K562 (cell line): Measurements from ENCODE around the gene MTHFSD. TPM values are rescaled to one million over a fixed set of nuclear protein-coding genes. Genes with fewer than 3 reads are reported as not detected.

Experiments
- ATAC-seq: fragments of 200-7000 bp; cut with Tn5 transposase; 3 replicates; pipeline ENCODE4 v1.9.1; 2020; ENCODE audit warnings: moderate library complexity
- BruUV-seq: library from RNA; stranded (reverse); fragments of 400-500 nt; replicated peaks from 2 replicates; lab custom pipeline; 2021; lab: Mats Ljungman, UMichigan
- CTCF ChIA-PET: fragments of 300-600 bp; formaldehyde crosslinking; extraction: SDS; loops from one replicate; lab custom pipeline; 2021; ENCODE audit warnings: low intra/inter-chr PET ratio; lab: Yijun Ruan, JAX
- POLR2A ChIA-PET: fragments of 300-600, 350-650 bp; sonication (Branson Sonifier 250); formaldehyde crosslinking; extraction: SDS; loops from one replicate; lab custom pipeline; 2021; ENCODE audit warnings: antibody characterized with exemption, inconsistent platforms; lab: Yijun Ruan, JAX
- DNase-seq, 4 experiments: peaks; one replicate each; pipeline versions ENCODE4 v3.0.0 to v3.0.0-alpha.2; 2011 to 2018; ENCODE audit warnings: low spot score in 3 of 4, mixed read lengths in 3 of 4; ENCODE audit errors: extremely low read depth in 1 of 4
- FAIRE-seq: peaks from 2 replicates; lab custom pipeline; 2011; peaks lifted over from hg19 to GRCh38; lab: Jason Lieb, UNC
- H2AFZ ChIP-seq: 2 replicates; pipeline ENCODE4 v1.6.0; 2011; ENCODE audit warnings: low read depth, low read length, control low read depth, inconsistent platforms
- H3K27ac ChIP-seq: fragments of 200-600 bp; 3 replicates; pipeline ENCODE4 v1.8.0; 2011; ENCODE audit warnings: low read depth, mild to moderate bottlenecking, control low read depth, inconsistent platforms, low read length, moderate library complexity, mixed read lengths; ENCODE audit errors: extremely low read depth
- H3K27me3 ChIP-seq, 2 experiments: fragments of 300-600 bp in 1 of 2; 2 replicates in 1 of 2; 3 replicates in 1 of 2; pipeline versions ENCODE4 v1.6.0 to v1.8.0; 2011; ENCODE audit warnings: inconsistent platforms in 2 of 2, low read length in 2 of 2, mild to moderate bottlenecking in 1 of 2, mixed read lengths in 1 of 2, moderate library complexity in 1 of 2; ENCODE audit not compliant: control insufficient read depth in 2 of 2, insufficient read depth in 2 of 2
- H3K36me3 ChIP-seq: fragments of 300-600 bp; 3 replicates; pipeline ENCODE4 v1.8.0; 2011; ENCODE audit warnings: mild to moderate bottlenecking, low read length, inconsistent platforms; ENCODE audit not compliant: control insufficient read depth, insufficient read depth
- H3K4me1 ChIP-seq, 2 experiments: fragments of 200-600 bp in 1 of 2; replicated peaks in 1 of 2; 2 replicates in 1 of 2; 3 replicates in 1 of 2; pipeline versions ENCODE4 v1.5.1 to v1.8.0; 2011; ENCODE audit warnings: inconsistent platforms in 2 of 2, low read length in 2 of 2, mild to moderate bottlenecking in 1 of 2, mixed read lengths in 1 of 2, moderate library complexity in 1 of 2; ENCODE audit not compliant: control insufficient read depth in 2 of 2, insufficient read depth in 2 of 2
- H3K4me2 ChIP-seq: 2 replicates; pipeline ENCODE4 v1.6.1; 2011; ENCODE audit warnings: low read length, control low read depth, inconsistent platforms, mixed read lengths; ENCODE audit not compliant: insufficient read depth
- H3K4me3 ChIP-seq: fragments of 200-600 bp; sonication (generic), shearing (Covaris generic); 2 replicates; pipeline ENCODE4 v1.5.1; 2016; ENCODE audit warnings: control low read depth, inconsistent platforms
- H3K79me2 ChIP-seq: fragments of 200-600 bp; 3 replicates; pipeline ENCODE4 v1.8.0; 2011; ENCODE audit warnings: low read length, inconsistent platforms; ENCODE audit not compliant: control insufficient read depth, insufficient read depth
- H3K9ac ChIP-seq, 2 experiments: 2 replicates each; pipeline versions ENCODE4 v1.6.0 to v1.6.1; 2011; ENCODE audit warnings: low read depth in 2 of 2, low read length in 2 of 2, control low read depth in 1 of 2, inconsistent platforms in 1 of 2, mild to moderate bottlenecking in 1 of 2, mixed read lengths in 1 of 2; ENCODE audit not compliant: insufficient read depth in 1 of 2
- H3K9me1 ChIP-seq: one replicate; pipeline ENCODE4 v1.6.0; 2011; ENCODE audit warnings: inconsistent platforms, mild to moderate bottlenecking, low read length, moderate library complexity; ENCODE audit not compliant: control insufficient read depth, insufficient read depth
- H3K9me3 ChIP-seq: replicated peaks from 2 replicates; pipeline ENCODE4 v1.5.1; 2011; ENCODE audit warnings: low read depth, low read length, inconsistent platforms; ENCODE audit not compliant: control insufficient read depth, insufficient read depth
- H4K20me1 ChIP-seq: replicated peaks from 2 replicates; pipeline ENCODE4 v1.6.1; 2011; ENCODE audit warnings: low read length, inconsistent platforms, mixed read lengths; ENCODE audit not compliant: control insufficient read depth, insufficient read depth
- MAZ ChIP-seq, 2 experiments: fragments of 450-650 bp in 1 of 2; sonication (generic) in 1 of 2; formaldehyde crosslinking; IDR thresholded peaks in 1 of 2; conservative IDR thresholded peaks in 1 of 2; 2 replicates each; pipeline versions ENCODE4 v1.4.0 to v1.5.0; 2020; ENCODE audit warnings: mild to moderate bottlenecking in 1 of 2, missing genetic modification reagents in 1 of 2
- SMC3 ChIP-seq: conservative IDR thresholded peaks from 2 replicates; pipeline ENCODE4 v1.6.1; 2011; ENCODE audit warnings: low read depth, low read length, improper control_type of control experiment; ENCODE audit not compliant: insufficient read depth
- XRCC5 ChIP-seq: fragments of 200-400 bp; formaldehyde crosslinking; IDR thresholded peaks from 2 replicates; pipeline ENCODE4 v1.6.1; 2017; ENCODE audit warnings: low read depth, mild to moderate bottlenecking, low read length
- ZHX1 ChIP-seq: fragments of 150-350 bp; conservative IDR thresholded peaks from 2 replicates; pipeline ENCODE4 v1.6.1; 2014; ENCODE audit warnings: low read length
- ZNF224 ChIP-seq: sonication (generic); formaldehyde crosslinking; IDR thresholded peaks from 2 replicates; pipeline ENCODE4 v1.8.0; 2022; ENCODE audit warnings: mild to moderate bottlenecking, missing genetic modification reagents
- WGBS: fragments of 100-300 bp; shearing (Covaris generic); methylation state at CpG from one replicate; pipeline ENCODE4 v1.1.6; 2016; ENCODE audit warnings: low coverage, mixed read lengths; ENCODE audit not compliant: insufficient coverage; ENCODE audit errors: missing lambda C conversion rate; 5-methylcytosine and 5-hydroxymethylcytosine counted together
- in situ Hi-C: fragments of 300-500 bp; cut with MboI; formaldehyde crosslinking; loops from 4 replicates; pipeline ENCODE4 v1.15.0; 2018; ENCODE audit warnings: inconsistent platforms, mixed read lengths
- intact Hi-C: fragments of 100-400 bp; cut with micrococcal nuclease; formaldehyde crosslinking; loops from 2 replicates; pipeline ENCODE4 v1.14.2; 2022
- polyA plus RNA-seq, 8 experiments: library from polyadenylated mRNA; depleted of rRNA in 4 of 8; stranded (reverse) in 5 of 8; unstranded in 3 of 8; fragments of >200 nt; fragmentation: Nextera tagmentation in 2 of 8; fragmentation: Illumina TruSeq in 1 of 8; extraction: Ambion mirVana in 2 of 8; extraction: Trizol in 1 of 8; gene quantifications; 2 replicates each; pipeline versions ENCODE4 v1.2.1 to v1.2.3, GENCODE V29; 2011 to 2014; ENCODE audit warnings: inconsistent platforms in 1 of 8, missing spikeins in 1 of 8
- total RNA-seq, 7 experiments: library from RNA; depleted of rRNA in 6 of 7; stranded (reverse); fragments of >200 nt in 6 of 7; fragmentation: Illumina TruSeq in 2 of 7; extraction: Trizol in 2 of 7; gene quantifications; 2 replicates each; pipeline versions ENCODE4 v1.2.1 to v1.2.3, GENCODE V29; 2011 to 2021; ENCODE audit warnings: low replicate concordance in 1 of 7
- TF ChIP-seq, protein P1 (sequence below), 2 experiments: fragments of 450-650 bp; formaldehyde crosslinking in 1 of 2; IDR thresholded peaks; 2 replicates each; pipeline versions ENCODE4 v1.4.0 to v1.6.1; 2014 to 2020; ENCODE audit warnings: mild to moderate bottlenecking in 2 of 2, borderline replicate concordance in 1 of 2, low read depth in 1 of 2

The MTHFSD gene
- total and polyA plus RNA-seq, 9 of the 15 experiments (the other 6 are each of a cell fraction or from before 2014, with no cell fraction given): 3.2 to 20.2 (median 12.0) TPM

DNA sequence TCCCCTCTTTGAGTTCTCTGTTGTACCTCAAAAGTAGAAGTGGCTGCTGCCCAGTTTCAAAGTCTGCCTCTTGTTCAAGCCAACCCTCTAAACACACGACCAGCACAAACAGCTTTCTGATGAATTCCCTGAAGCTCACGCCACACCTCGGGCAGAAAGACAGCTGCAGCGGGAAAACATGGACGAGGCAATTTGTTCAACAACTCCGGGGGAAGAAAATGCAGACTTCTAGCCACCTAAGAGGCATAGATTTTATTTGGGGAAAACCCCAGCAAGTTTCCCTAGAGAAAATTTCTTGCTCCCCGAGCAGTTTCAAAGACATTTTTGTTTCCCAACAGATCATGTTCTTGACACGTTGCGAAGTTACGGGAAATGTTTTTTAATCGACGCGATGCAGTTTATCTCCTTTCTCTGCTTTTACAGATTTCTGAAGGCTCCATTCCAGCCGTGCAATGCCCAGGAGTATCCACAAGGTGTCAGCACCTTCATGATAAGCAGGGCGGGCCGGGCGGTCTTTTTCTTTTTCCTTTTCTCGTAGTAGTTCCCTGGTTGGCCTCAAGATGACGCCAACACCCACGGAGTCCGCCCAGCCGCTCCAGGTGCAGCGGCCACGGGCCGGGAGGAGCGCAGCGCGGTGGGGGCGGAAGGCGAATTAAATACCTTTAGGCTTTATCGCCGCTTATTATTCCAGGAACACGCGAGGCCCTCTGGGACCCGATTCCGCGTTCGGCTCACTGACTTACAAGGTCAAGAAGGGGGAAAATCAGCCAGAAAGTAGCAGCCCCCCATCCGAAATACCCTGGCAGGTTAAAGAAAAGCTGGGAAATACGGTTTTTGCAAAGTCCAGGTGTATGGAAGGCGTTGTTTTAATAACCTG lies 8.7 kb upstream of the MTHFSD start:
- Histone ChIP-seq H3K9ac (no peak overlapping the region), H4K20me1 (no peaks in the 10 kb centered on the region), H3K9me1 (no peaks in the 10 kb centered on the region), H3K4me2 (no peak overlapping the region), H3K27ac (no peak overlapping the region), H2AFZ (no peak overlapping the region), H3K79me2 (no peaks in the 10 kb centered on the region), H3K36me3 (no peaks in the 10 kb centered on the region), H3K4me3 (no peak overlapping the region), H3K9me3 (no peaks in the 10 kb centered on the region), H3K27me3 (peaks cover 26 to 46% of the 10 kb centered on the region in 2 experiments; a peak in 4 of 5 replicates), H3K4me1 (peaks cover 0 to 10% of the 10 kb centered on the region in 2 experiments; a peak in 1 of 5 replicates)
- peak; percentile 86 to 90 (median 88) for DNase-seq
- POLR2A ChIA-PET: no interaction called here
- FAIRE-seq: peak; percentile 98
- in situ Hi-C loops (loop anchor here (10.0 to 25.0 kb wide), 2 partner anchors 711 to 1074 kb away; no protein-coding TSS in a partner anchor), intact Hi-C loops (loop anchor here (1.0 to 10.0 kb wide), 5 partner anchors 309 to 1074 kb away; no protein-coding TSS in a partner anchor)
- BruUV-seq: no TSS peak
- CTCF ChIA-PET: interaction anchor here (0.6 to 3.1 kb wide), 21 partner anchors 8 to 1205 kb away, joined by 3 to 76 read pairs (median 5); partner anchors contain the start of gene C16orf95
- ATAC-seq: peak; percentile 97
- 2% methylated on average over 41 of the region's 41 CpGs for WGBS
- TF ChIP-seq MAZ (CRISPR knock-in tag; conservative IDR thresholded peaks at IDR 0.05 in 1 of 2, IDR thresholded peaks at IDR 0.05 in 1 of 2) (peak; percentile 28 to 59; a peak in 1 of 4 replicates), SMC3 (peak; percentile 98), XRCC5 (peak; percentile 73; the same call in 1 of the 2 replicates), ZNF224 (CRISPR knock-in tag) (no peak), ZHX1 (peak; percentile 50; the same call in 1 of the 2 replicates)
- TF ChIP-seq, protein P1, sequence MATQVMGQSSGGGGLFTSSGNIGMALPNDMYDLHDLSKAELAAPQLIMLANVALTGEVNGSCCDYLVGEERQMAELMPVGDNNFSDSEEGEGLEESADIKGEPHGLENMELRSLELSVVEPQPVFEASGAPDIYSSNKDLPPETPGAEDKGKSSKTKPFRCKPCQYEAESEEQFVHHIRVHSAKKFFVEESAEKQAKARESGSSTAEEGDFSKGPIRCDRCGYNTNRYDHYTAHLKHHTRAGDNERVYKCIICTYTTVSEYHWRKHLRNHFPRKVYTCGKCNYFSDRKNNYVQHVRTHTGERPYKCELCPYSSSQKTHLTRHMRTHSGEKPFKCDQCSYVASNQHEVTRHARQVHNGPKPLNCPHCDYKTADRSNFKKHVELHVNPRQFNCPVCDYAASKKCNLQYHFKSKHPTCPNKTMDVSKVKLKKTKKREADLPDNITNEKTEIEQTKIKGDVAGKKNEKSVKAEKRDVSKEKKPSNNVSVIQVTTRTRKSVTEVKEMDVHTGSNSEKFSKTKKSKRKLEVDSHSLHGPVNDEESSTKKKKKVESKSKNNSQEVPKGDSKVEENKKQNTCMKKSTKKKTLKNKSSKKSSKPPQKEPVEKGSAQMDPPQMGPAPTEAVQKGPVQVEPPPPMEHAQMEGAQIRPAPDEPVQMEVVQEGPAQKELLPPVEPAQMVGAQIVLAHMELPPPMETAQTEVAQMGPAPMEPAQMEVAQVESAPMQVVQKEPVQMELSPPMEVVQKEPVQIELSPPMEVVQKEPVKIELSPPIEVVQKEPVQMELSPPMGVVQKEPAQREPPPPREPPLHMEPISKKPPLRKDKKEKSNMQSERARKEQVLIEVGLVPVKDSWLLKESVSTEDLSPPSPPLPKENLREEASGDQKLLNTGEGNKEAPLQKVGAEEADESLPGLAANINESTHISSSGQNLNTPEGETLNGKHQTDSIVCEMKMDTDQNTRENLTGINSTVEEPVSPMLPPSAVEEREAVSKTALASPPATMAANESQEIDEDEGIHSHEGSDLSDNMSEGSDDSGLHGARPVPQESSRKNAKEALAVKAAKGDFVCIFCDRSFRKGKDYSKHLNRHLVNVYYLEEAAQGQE (IDR thresholded peaks at IDR 0.05; ENCODE audit: borderline replicate concordance): peak; percentile 93
- TF ChIP-seq, protein P1 (CRISPR knock-in tag; IDR thresholded peaks at IDR 0.05; ENCODE audit: low read depth): no peak
